ENCODE results near the gene HELB. TPM values are rescaled to one million over a fixed set of nuclear protein-coding genes. Genes with fewer than 3 reads are reported as not detected.

The HELB gene
- total RNA-seq, 1 donor from 2014 or later: 2.5 TPM

GRCh38 chr12:66287275-66287674, 15.0 kb upstream of the HELB start:
- no peak for TF ChIP-seq CTCF (IDR thresholded peaks at IDR 0.05)
- no peaks in the 10 kb centered on the region for H3K36me3 Mint-ChIP-seq (ENCODE audit: unreplicated experiment)
- peaks cover 26% of the 10 kb centered on the region for H3K27me3 Mint-ChIP-seq (ENCODE audit: unreplicated experiment)
- no peak overlapping the region for H3K27ac Mint-ChIP-seq (ENCODE audit: unreplicated experiment)
- H3K4me3 Mint-ChIP-seq (ENCODE audit: unreplicated experiment): no peak overlapping the region
- no peaks in the 10 kb centered on the region for H3K4me1 Mint-ChIP-seq (ENCODE audit: unreplicated experiment)
- DNase-seq (ENCODE audit: extremely low spot score, unreplicated experiment): no peak
- no peaks in the 10 kb centered on the region for H3K9me3 Mint-ChIP-seq (ENCODE audit: unreplicated experiment)

GRCh38 chr12:66288121-66288520, 14.2 kb upstream of the HELB start:
- Mint-ChIP-seq H3K9me3 (ENCODE audit: unreplicated experiment) (no peaks in the 10 kb centered on the region), H3K27me3 (ENCODE audit: unreplicated experiment) (peaks cover 29% of the 10 kb centered on the region), H3K36me3 (ENCODE audit: unreplicated experiment) (no peaks in the 10 kb centered on the region), H3K27ac (ENCODE audit: unreplicated experiment) (no peak overlapping the region), H3K4me3 (ENCODE audit: unreplicated experiment) (no peak overlapping the region), H3K4me1 (ENCODE audit: unreplicated experiment) (no peaks in the 10 kb centered on the region)
- TF ChIP-seq CTCF (IDR thresholded peaks at IDR 0.05): no peak
- no peak for DNase-seq (ENCODE audit: extremely low spot score, unreplicated experiment)

- Mint-ChIP-seq H3K9me3 (ENCODE audit: unreplicated experiment) (no peaks in the 10 kb centered on the region), H3K4me3 (ENCODE audit: unreplicated experiment) (no peak overlapping the region), H3K27me3 (ENCODE audit: unreplicated experiment) (peaks cover 26% of the 10 kb centered on the region), H3K27ac (ENCODE audit: unreplicated experiment) (no peak overlapping the region), H3K36me3 (ENCODE audit: unreplicated experiment) (no peaks in the 10 kb centered on the region), H3K4me1 (ENCODE audit: unreplicated experiment) (no peaks in the 10 kb centered on the region)
- TF ChIP-seq CTCF (IDR thresholded peaks at IDR 0.05): no peak
- no peak for DNase-seq (ENCODE audit: extremely low spot score, unreplicated experiment)
Observed at GRCh38 chr12:66289485-66289884, 12.8 kb upstream of the HELB start.

- no peak for TF ChIP-seq CTCF (IDR thresholded peaks at IDR 0.05)
- no peak overlapping the region for H3K27ac Mint-ChIP-seq (ENCODE audit: unreplicated experiment)
- H3K27me3 Mint-ChIP-seq (ENCODE audit: unreplicated experiment): peaks cover 30% of the 10 kb centered on the region
- no peaks in the 10 kb centered on the region for H3K4me1 Mint-ChIP-seq (ENCODE audit: unreplicated experiment)
- no peak overlapping the region for H3K4me3 Mint-ChIP-seq (ENCODE audit: unreplicated experiment)
- H3K36me3 Mint-ChIP-seq (ENCODE audit: unreplicated experiment): no peaks in the 10 kb centered on the region
- DNase-seq (ENCODE audit: extremely low spot score, unreplicated experiment): no peak
- H3K9me3 Mint-ChIP-seq (ENCODE audit: unreplicated experiment): no peaks in the 10 kb centered on the region
Observed at GRCh38 chr12:66290716-66291200, 11.5 kb upstream of the HELB start.

- DNase-seq (ENCODE audit: extremely low spot score, unreplicated experiment): no peak
Observed at GRCh38 chr12:66296176-66296683, 6.1 kb upstream of the HELB start.

More at GRCh38 chr12:66296176-66296683, 6.1 kb upstream of the HELB start:
- H3K4me1 Mint-ChIP-seq (ENCODE audit: unreplicated experiment): peaks cover 5% of the 10 kb centered on the region
- H3K27me3 Mint-ChIP-seq (ENCODE audit: unreplicated experiment): peaks cover 67% of the 10 kb centered on the region
- no peak for TF ChIP-seq CTCF (IDR thresholded peaks at IDR 0.05)
- no peaks in the 10 kb centered on the region for H3K9me3 Mint-ChIP-seq (ENCODE audit: unreplicated experiment)
- H3K36me3 Mint-ChIP-seq (ENCODE audit: unreplicated experiment): peaks cover 1% of the 10 kb centered on the region
- no peak overlapping the region for H3K4me3 Mint-ChIP-seq (ENCODE audit: unreplicated experiment)
- H3K27ac Mint-ChIP-seq (ENCODE audit: unreplicated experiment): no peak overlapping the region
